GM18519 (cell line): ENCODE results near the gene NFATC2.

Experiments
- ATAC-seq: cut with Tn5 transposase; IDR thresholded peaks from one replicate; pipeline ENCODE4 v1.9.1; 2021; ENCODE audit warnings: mild to moderate bottlenecking, moderate library complexity; ENCODE audit not compliant: unreplicated experiment, low FRiP score

NFATC2 gene

GRCh38 chr20:51498765-51499540 is 43.6 kb downstream of the NFATC2 start:
- no peak for ATAC-seq

- no peak for ATAC-seq
Measured at GRCh38 chr20:51497542-51498467, 44.7 kb downstream of the NFATC2 start.

- ATAC-seq = no peak
Measured at GRCh38 chr20:51496964-51497363, 45.6 kb downstream of the NFATC2 start.

- no peak for ATAC-seq
Measured at GRCh38 chr20:51495921-51496545, 46.5 kb downstream of the NFATC2 start.

GRCh38 chr20:51495291-51495690 is 47.2 kb downstream of the NFATC2 start:
- no peak for ATAC-seq

GRCh38 chr20:51494241-51495110 is 48.0 kb downstream of the NFATC2 start:
- ATAC-seq = no peak

GRCh38 chr20:51493346-51493791 is 49.1 kb downstream of the NFATC2 start:
- ATAC-seq = no peak

- ATAC-seq = no peak
Measured at GRCh38 chr20:51492167-51493092, 50.1 kb downstream of the NFATC2 start.

- no peak for ATAC-seq
Measured at GRCh38 chr20:51491393-51491792, 51.1 kb downstream of the NFATC2 start.

GRCh38 chr20:51490635-51491034 is 51.9 kb downstream of the NFATC2 start:
- ATAC-seq = no peak

- no peak for ATAC-seq
Measured at GRCh38 chr20:51489611-51490010, 52.9 kb downstream of the NFATC2 start.

- no peak for ATAC-seq
Measured at GRCh38 chr20:51488331-51488730, 54.2 kb downstream of the NFATC2 start.

GRCh38 chr20:51487565-51488268 is 54.8 kb downstream of the NFATC2 start:
- ATAC-seq = no peak

- ATAC-seq = no peak
Measured at GRCh38 chr20:51487076-51487475, 55.4 kb downstream of the NFATC2 start.

- no peak for ATAC-seq
Measured at GRCh38 chr20:51486197-51487005, 56.1 kb downstream of the NFATC2 start.

GRCh38 chr20:51484831-51485230 is 57.7 kb downstream of the NFATC2 start:
- ATAC-seq = no peak

- ATAC-seq = no peak
Measured at GRCh38 chr20:51484141-51484815, 58.2 kb downstream of the NFATC2 start.
